Kidney (tissue), 14 donors: ENCODE measurements around the gene SLC9A1. TPM values are rescaled to one million over a fixed set of nuclear protein-coding genes. Genes with fewer than 3 reads are reported as not detected.

Source experiments
- DNase-seq, 5 donors: peaks; one replicate each; pipeline ENCODE4 v3.0.0-alpha.2; 2013 to 2020
- FAIRE-seq: peaks from 2 replicates; lab custom pipeline; 2012; peaks lifted over from hg19 to GRCh38; lab: Jason Lieb, UNC
- H3K27ac ChIP-seq, 2 donors: one replicate each; pipeline ENCODE4 v1.7.0; 2013; ENCODE audit warnings: low read depth in 2 of 2, low read length in 2 of 2, inconsistent platforms in 1 of 2
- H3K27me3 ChIP-seq: one replicate; pipeline ENCODE4 v1.7.1; 2013; ENCODE audit warnings: low read length, inconsistent platforms; ENCODE audit not compliant: control insufficient read depth, insufficient read depth
- H3K36me3 ChIP-seq, 3 donors: one replicate each; pipeline versions ENCODE4 v1.7.0 to v1.7.1; 2013; ENCODE audit warnings: low read length in 3 of 3, control low read depth in 1 of 3, inconsistent platforms in 1 of 3; ENCODE audit not compliant: insufficient read depth in 3 of 3, control insufficient read depth in 2 of 3
- H3K4me1 ChIP-seq, 3 donors: one replicate each; pipeline versions ENCODE4 v1.7.0 to v1.7.1; 2013; ENCODE audit warnings: low read length in 3 of 3, inconsistent platforms in 1 of 3, low read depth in 1 of 3; ENCODE audit not compliant: control insufficient read depth in 2 of 3, insufficient read depth in 2 of 3
- H3K4me3 ChIP-seq, 3 donors: one replicate each; pipeline versions ENCODE4 v1.7.0 to v1.8.1; 2013; ENCODE audit warnings: low read length in 3 of 3, control low read depth in 1 of 3, inconsistent platforms in 1 of 3
- H3K9ac ChIP-seq, 3 donors: one replicate each; pipeline versions ENCODE4 v1.7.0 to v1.7.1; 2013; ENCODE audit warnings: low read length in 3 of 3, control low read depth in 1 of 3, inconsistent platforms in 1 of 3
- H3K9me3 ChIP-seq, 3 donors: one replicate each; pipeline versions ENCODE4 v1.7.0 to v1.7.1; 2013; ENCODE audit warnings: low read length in 3 of 3, control low read depth in 1 of 3, inconsistent platforms in 1 of 3; ENCODE audit not compliant: control insufficient read depth in 2 of 3, insufficient read depth in 1 of 3
- CTCF ChIP-seq: IDR thresholded peaks from 3 replicates; pipeline ENCODE4 v1.5.1; 2012; ENCODE audit warnings: mild to moderate bottlenecking, moderate library complexity, borderline replicate concordance; ENCODE audit not compliant: insufficient read depth; ENCODE audit errors: extremely low read depth
- intact Hi-C: fragments of 100-400 bp; cut with DNase I; formaldehyde crosslinking; loops from one replicate; pipeline ENCODE4 v1.11.1; 2022
- polyA plus RNA-seq: library from polyadenylated mRNA; stranded (reverse); fragments of 350-450 nt; fragmentation: Illumina TruSeq; extraction: RNeasy Lipid Tissue Mini Kit (QIAGEN cat#74804); gene quantifications from one replicate; pipeline ENCODE4 v1.2.3, GENCODE V29; 2014; ENCODE audit warnings: low read depth, low replicate concordance; ENCODE audit not compliant: insufficient read depth
- total RNA-seq: library from RNA; stranded (reverse); fragmentation: NEBNext Ultra II Directional; extraction: Animal tissue kit (Norgen Biotek cat#: 25700); gene quantifications from one replicate; pipeline ENCODE4 v1.2.1, GENCODE V29; 2021
- donor health status: control.
- donor health status: control.
- donor health status: control.
- donor health status: control.
- donor health status: control.
- donor health status: DM: yes; HTN: yes; CAD: no.
- donor health status: Normal renal cell carcinoma (clear cell type).

SLC9A1 gene
- total and polyA plus RNA-seq, 2 donors from 2014 or later: 19.3 to 29.8 TPM

GRCh38 chr1:27095576-27095975, 59.3 kb downstream of the SLC9A1 start:
- H3K36me3 ChIP-seq: no peaks in the 10 kb centered on the region
- peaks cover 0 to 4% (median 3%) of the 10 kb centered on the region in 3 donors for H3K4me1 ChIP-seq
- no peak for FAIRE-seq
- H3K4me3 ChIP-seq: no peak overlapping the region
- H3K27me3 ChIP-seq: no peaks in the 10 kb centered on the region
- H3K9ac ChIP-seq: no peak overlapping the region
- H3K27ac ChIP-seq: no peak overlapping the region
- no peak for TF ChIP-seq CTCF
- no peaks in the 10 kb centered on the region for H3K9me3 ChIP-seq
- no peak for DNase-seq
- intact Hi-C loops: no loop called here

GRCh38 chr1:27092888-27093287, 62.0 kb downstream of the SLC9A1 start:
- H3K9ac ChIP-seq: no peak overlapping the region
- no peaks in the 10 kb centered on the region for H3K4me1 ChIP-seq
- H3K27me3 ChIP-seq: no peaks in the 10 kb centered on the region
- intact Hi-C loops: loop anchor here (5.0 kb wide), 1 partner anchor 46 kb away; no protein-coding TSS in a partner anchor
- DNase-seq (no peak), FAIRE-seq (no peak)
- no peak for TF ChIP-seq CTCF
- no peaks in the 10 kb centered on the region for H3K36me3 ChIP-seq
- no peak overlapping the region for H3K4me3 ChIP-seq
- no peak overlapping the region for H3K27ac ChIP-seq
- no peaks in the 10 kb centered on the region for H3K9me3 ChIP-seq

- Histone ChIP-seq H3K4me3 (no peak overlapping the region), H3K27ac (no peak overlapping the region), H3K27me3 (no peaks in the 10 kb centered on the region), H3K9ac (no peak overlapping the region), H3K36me3 (no peaks in the 10 kb centered on the region), H3K9me3 (no peaks in the 10 kb centered on the region), H3K4me1 (no peaks in the 10 kb centered on the region)
- intact Hi-C loops: loop anchor here (5.0 kb wide), 1 partner anchor 44 kb away; no protein-coding TSS in a partner anchor
- no peak for DNase-seq
- no peak for TF ChIP-seq CTCF
- FAIRE-seq: no peak
Measured at GRCh38 chr1:27090911-27091310, 64.0 kb downstream of the SLC9A1 start.
